Inflammatory macrophage treated with lipopolysaccharide for 4 hours (primary cell): Measurements from ENCODE around the gene GNB1L.

Source experiments
- DNase-seq: peaks from one replicate; pipeline ENCODE4 v3.0.0-alpha.2; 2020

Gene GNB1L

GRCh38 chr22:19758896-19759426, 95.7 kb downstream of the GNB1L start:
- no peak for DNase-seq

GRCh38 chr22:19757985-19758895, 96.4 kb downstream of the GNB1L start:
- DNase-seq = no peak

GRCh38 chr22:19757140-19757984, 97.3 kb downstream of the GNB1L start:
- DNase-seq = peak; percentile 49

GRCh38 chr22:19756288-19757128, 98.2 kb downstream of the GNB1L start:
- no peak for DNase-seq

GRCh38 chr22:19755722-19756287, 98.9 kb downstream of the GNB1L start:
- no peak for DNase-seq

GRCh38 chr22:19755145-19755710, 99.4 kb downstream of the GNB1L start:
- DNase-seq = no peak

- no peak for DNase-seq
These were observed 100.0 kb downstream of the GNB1L start for GRCh38 chr22:19754701-19755144.

- DNase-seq = no peak
These were observed 100.5 kb downstream of the GNB1L start for GRCh38 chr22:19753996-19754700.

GRCh38 chr22:19753090-19753842, 101.4 kb downstream of the GNB1L start:
- no peak for DNase-seq

GRCh38 chr22:19751497-19752245, 103.0 kb downstream of the GNB1L start:
- no peak for DNase-seq

- no peak for DNase-seq
These were observed 103.9 kb downstream of the GNB1L start for GRCh38 chr22:19750507-19751490.

GRCh38 chr22:19749876-19750275, 104.8 kb downstream of the GNB1L start:
- DNase-seq = no peak

- DNase-seq = no peak
These were observed 105.5 kb downstream of the GNB1L start for GRCh38 chr22:19748991-19749664.

GRCh38 chr22:19748139-19748538, 106.5 kb downstream of the GNB1L start:
- no peak for DNase-seq

GRCh38 chr22:19747551-19747950, 107.1 kb downstream of the GNB1L start:
- no peak for DNase-seq

GRCh38 chr22:19746726-19747125, 107.9 kb downstream of the GNB1L start:
- DNase-seq = no peak
